ENCODE results near the gene EXD3.

The EXD3 gene

GRCh38 chr9:137461316-137461662, 38.3 kb upstream of the EXD3 start:
- Mint-ChIP-seq H3K36me3 (peaks cover 22% of the 10 kb centered on the region), H3K4me1 (peaks cover 31% of the 10 kb centered on the region), H3K27ac (peak overlapping the region; percentile 92), H3K4me3 (peak overlapping the region; percentile 66), H3K9me3 (no peaks in the 10 kb centered on the region)
- ATAC-seq (no peak), DNase-seq (ENCODE audit: low spot score in 2 of 2) (no peak)

GRCh38 chr9:137460363-137461315, 37.7 kb upstream of the EXD3 start:
- peaks cover 29% of the 10 kb centered on the region for H3K4me1 Mint-ChIP-seq
- DNase-seq (ENCODE audit: low spot score in 2 of 2) (no peak), ATAC-seq (no peak)
- H3K36me3 Mint-ChIP-seq = peaks cover 28% of the 10 kb centered on the region
- H3K27ac Mint-ChIP-seq = peak overlapping the region; percentile 50
- peak overlapping the region; percentile 66 for H3K4me3 Mint-ChIP-seq
- no peaks in the 10 kb centered on the region for H3K9me3 Mint-ChIP-seq

- Mint-ChIP-seq H3K4me3 (peak overlapping the region; percentile 66), H3K9me3 (no peaks in the 10 kb centered on the region), H3K4me1 (peaks cover 30% of the 10 kb centered on the region), H3K27ac (peak overlapping the region; percentile 50), H3K36me3 (peaks cover 33% of the 10 kb centered on the region)
- DNase-seq (ENCODE audit: low spot score in 2 of 2) = peak in 1 of 2 donors; percentile 63
- ATAC-seq = no peak
Observed at GRCh38 chr9:137459601-137460362, 36.8 kb upstream of the EXD3 start.

- Mint-ChIP-seq H3K9me3 (no peaks in the 10 kb centered on the region), H3K36me3 (peaks cover 33% of the 10 kb centered on the region), H3K4me3 (peak within 1 kb of the TSS; percentile 66), H3K27ac (peak within 1 kb of the TSS; percentile 50), H3K4me1 (peaks cover 35% of the 10 kb centered on the region)
- DNase-seq (ENCODE audit: low spot score in 2 of 2) = peak; percentile 97 to 98
- peak; percentile 71 for ATAC-seq
Observed at GRCh38 chr9:137459152-137459600, 36.2 kb upstream of the EXD3 start, which contains the start of gene NSMF. Gene NSMF, minus strand, starts transcription at chr9:137459334. Its CDS starts 232 bp downstream, at chr9:137459102.

GRCh38 chr9:137458194-137459151, 35.5 kb upstream of the EXD3 start:
- ATAC-seq = peak; percentile 4
- Mint-ChIP-seq H3K4me3 (peak overlapping the region; percentile 48), H3K4me1 (peaks cover 35% of the 10 kb centered on the region), H3K36me3 (peaks cover 38% of the 10 kb centered on the region), H3K9me3 (no peaks in the 10 kb centered on the region), H3K27ac (no peak overlapping the region)
- DNase-seq (ENCODE audit: low spot score in 2 of 2) = no peak

GRCh38 chr9:137457406-137458193, 34.6 kb upstream of the EXD3 start:
- H3K4me1 Mint-ChIP-seq = peaks cover 30% of the 10 kb centered on the region
- peaks cover 33% of the 10 kb centered on the region for H3K36me3 Mint-ChIP-seq
- DNase-seq (ENCODE audit: low spot score in 2 of 2) = no peak
- H3K4me3 Mint-ChIP-seq = peak overlapping the region; percentile 48
- H3K27ac Mint-ChIP-seq = no peak overlapping the region
- no peak for ATAC-seq
- H3K9me3 Mint-ChIP-seq = no peaks in the 10 kb centered on the region

GRCh38 chr9:137456864-137457405, 34.0 kb upstream of the EXD3 start:
- peak overlapping the region; percentile 48 for H3K4me3 Mint-ChIP-seq
- DNase-seq (ENCODE audit: low spot score in 2 of 2) (no peak), ATAC-seq (no peak)
- H3K4me1 Mint-ChIP-seq = peaks cover 37% of the 10 kb centered on the region
- no peak overlapping the region for H3K27ac Mint-ChIP-seq
- H3K9me3 Mint-ChIP-seq = no peaks in the 10 kb centered on the region
- H3K36me3 Mint-ChIP-seq = peaks cover 29% of the 10 kb centered on the region

GRCh38 chr9:137456061-137456863, 33.3 kb upstream of the EXD3 start:
- Mint-ChIP-seq H3K36me3 (peaks cover 26% of the 10 kb centered on the region), H3K4me3 (peak overlapping the region; percentile 48), H3K27ac (no peak overlapping the region), H3K4me1 (peaks cover 33% of the 10 kb centered on the region), H3K9me3 (no peaks in the 10 kb centered on the region)
- no peak for DNase-seq (ENCODE audit: low spot score in 2 of 2)
- no peak for ATAC-seq

GRCh38 chr9:137455359-137455991, 32.5 kb upstream of the EXD3 start:
- Mint-ChIP-seq H3K4me1 (peaks cover 27% of the 10 kb centered on the region), H3K4me3 (peak overlapping the region; percentile 18), H3K36me3 (peaks cover 27% of the 10 kb centered on the region), H3K9me3 (no peaks in the 10 kb centered on the region), H3K27ac (no peak overlapping the region)
- ATAC-seq (no peak), DNase-seq (ENCODE audit: low spot score in 2 of 2) (no peak)

- DNase-seq (ENCODE audit: low spot score in 2 of 2) (no peak), ATAC-seq (no peak)
- Mint-ChIP-seq H3K36me3 (peaks cover 34% of the 10 kb centered on the region), H3K9me3 (no peaks in the 10 kb centered on the region), H3K4me3 (peak overlapping the region; percentile 14), H3K27ac (no peak overlapping the region), H3K4me1 (peaks cover 31% of the 10 kb centered on the region)
Observed at GRCh38 chr9:137454597-137455358, 31.8 kb upstream of the EXD3 start.

GRCh38 chr9:137454145-137454596, 31.2 kb upstream of the EXD3 start:
- Mint-ChIP-seq H3K27ac (no peak overlapping the region), H3K9me3 (no peaks in the 10 kb centered on the region), H3K36me3 (peaks cover 39% of the 10 kb centered on the region), H3K4me3 (peak overlapping the region; percentile 14), H3K4me1 (peaks cover 28% of the 10 kb centered on the region)
- ATAC-seq = no peak
- DNase-seq (ENCODE audit: low spot score in 2 of 2) = peak in 1 of 2 donors; percentile 65

- Mint-ChIP-seq H3K9me3 (no peaks in the 10 kb centered on the region), H3K27ac (no peak overlapping the region), H3K36me3 (peaks cover 39% of the 10 kb centered on the region), H3K4me3 (no peak overlapping the region), H3K4me1 (peaks cover 28% of the 10 kb centered on the region)
- peak; percentile 59 for ATAC-seq
- peak in 1 of 2 donors; percentile 74 for DNase-seq (ENCODE audit: low spot score in 2 of 2)
Observed at GRCh38 chr9:137453643-137454081, 30.7 kb upstream of the EXD3 start.
